Lower leg skin (tissue), 4 donors: ENCODE results near the gene KLHL11. TPM values are rescaled to one million over a fixed set of nuclear protein-coding genes. Genes with fewer than 3 reads are reported as not detected.

Experiments
- DNase-seq, 2 donors: peaks; one replicate each; pipeline ENCODE4 v3.0.0-alpha.2; 2019; ENCODE audit warnings: low spot score in 2 of 2
- H3K4me3 ChIP-seq: fragments of 200-600 bp; sonication (generic); 2 replicates; pipeline ENCODE4 v1.5.1; 2017; ENCODE audit warnings: mild to moderate bottlenecking, low read depth; ENCODE audit not compliant: poor library complexity, severe bottlenecking
- CTCF ChIP-seq, 3 donors: fragments of 450-650 bp; IDR thresholded peaks; one replicate each; pipeline ENCODE4 v1.5.1; 2016; ENCODE audit warnings: antibody characterized with exemption in 3 of 3, mild to moderate bottlenecking in 3 of 3, moderate library complexity in 2 of 3
- POLR2A ChIP-seq, 2 donors: fragments of 450-650 bp; IDR thresholded peaks; one replicate each; pipeline ENCODE4 v1.6.1; 2016 to 2017; ENCODE audit warnings: antibody characterized with exemption in 2 of 2, mild to moderate bottlenecking in 1 of 2, moderate library complexity in 1 of 2
- WGBS, 2 donors: methylation state at CpG; one replicate each; pipeline ENCODE4 v1.1.5; 2018; 5-methylcytosine and 5-hydroxymethylcytosine counted together
- intact Hi-C: fragments of 100-400 bp; cut with DNase I; formaldehyde crosslinking; loops from one replicate; pipeline ENCODE4 v1.15.0; 2023; ENCODE audit warnings: low total_unique reads
- total RNA-seq, 4 donors: library from RNA; depleted of rRNA; stranded (reverse); fragments of >200 nt; gene quantifications; one replicate each; pipeline ENCODE4 v1.1.0, GENCODE V29; 2016

The KLHL11 gene
- total RNA-seq, 4 donors from 2014 or later = 23.6 to 27.7 (median 25.2) TPM

GRCh38 chr17:41806685-41807445 lies 58.4 kb downstream of the KLHL11 start:
- WGBS, 2 donors = 87% methylated on average over 8 of the region's 8 CpGs
- H3K4me3 ChIP-seq = no peak overlapping the region
- TF ChIP-seq CTCF (IDR thresholded peaks at IDR 0.05) (no peak), POLR2A (IDR thresholded peaks at IDR 0.05) (no peak)
- intact Hi-C loops = no loop called here
- no peak for DNase-seq

Other genes starting within 250 kb of the KLHL11 start
- 1,000 to 10,000 TPM in 2 of 4 donors, 100 to 1,000 TPM in 2; 474 to 1,574 (median 971) TPM for gene KRT17, start 240.8 kb downstream of the KLHL11 start, total RNA-seq
- gene EIF1, start 176.5 kb downstream of the KLHL11 start, total RNA-seq = 100 to 1,000 TPM; 211 to 299 (median 249) TPM
- gene GAST, start 153.1 kb downstream of the KLHL11 start, total RNA-seq = not detected
- gene HAP1, start 130.8 kb downstream of the KLHL11 start, total RNA-seq = 1 to 10 TPM in 2 of 4 donors, under 1 TPM in 2; 0.75 to 1.8 (median 1.1) TPM
- gene JUP, start 78.7 kb downstream of the KLHL11 start, total RNA-seq = 1,000 to 10,000 TPM; 1,980 to 2,336 (median 2,116) TPM
- 10 to 100 TPM; 12.8 to 14.5 (median 13.2) TPM for gene P3H4, start 53.5 kb downstream of the KLHL11 start, total RNA-seq
- gene FKBP10, start 52.4 kb downstream of the KLHL11 start, total RNA-seq = 10 to 100 TPM in 1 of 4 donors, 1 to 10 TPM in 3; 4.2 to 25.4 (median 6.8) TPM
- gene NT5C3B, start 29.2 kb downstream of the KLHL11 start, total RNA-seq = 10 to 100 TPM; 17.7 to 35.1 (median 25.9) TPM
- gene KLHL10, start 27.6 kb downstream of the KLHL11 start, total RNA-seq = not detected
- 10 to 100 TPM; 50.3 to 73.0 (median 62.4) TPM for gene ACLY, start 53.5 kb upstream of the KLHL11 start, total RNA-seq
- under 1 TPM in 3 of 4 donors, not detected in 1; 0.13 to 0.42 (median 0.20) TPM for gene ODAD4, start 65.2 kb upstream of the KLHL11 start, total RNA-seq
- 10 to 100 TPM; 37.2 to 63.8 (median 44.5) TPM for gene CNP, start 101.4 kb upstream of the KLHL11 start, total RNA-seq
- 10 to 100 TPM; 48.8 to 85.5 (median 63.7) TPM for gene DNAJC7, start 152.0 kb upstream of the KLHL11 start, total RNA-seq
- 10 to 100 TPM; 44.6 to 57.9 (median 52.3) TPM for gene NKIRAS2, start 154.7 kb upstream of the KLHL11 start, total RNA-seq
- gene C17orf113, start 185.2 kb upstream of the KLHL11 start, total RNA-seq = 1 to 10 TPM in 3 of 4 donors, under 1 TPM in 1; 0.97 to 1.8 (median 1.5) TPM
- gene ZNF385C, start 233.1 kb upstream of the KLHL11 start, total RNA-seq = 1 to 10 TPM in 1 of 4 donors, under 1 TPM in 1, not detected in 2; 0.29 to 1.3 TPM
- gene DHX58, start 247.3 kb upstream of the KLHL11 start, total RNA-seq = 10 to 100 TPM in 3 of 4 donors, 1 to 10 TPM in 1; 7.5 to 16.5 (median 12.1) TPM